NCI-H1092 treated with DMSO at 0.1 percent for 48 hours (cell line): ENCODE measurements around the gene PPP3CA.

ENCODE experiments used
- DNase-seq: peaks from one replicate; lab custom pipeline; 2025; lab: John Stamatoyannopoulos, UW

The PPP3CA gene

GRCh38 chr4:101288365-101289145 lies 58.8 kb downstream of the PPP3CA start:
- no peak for DNase-seq

DNA sequence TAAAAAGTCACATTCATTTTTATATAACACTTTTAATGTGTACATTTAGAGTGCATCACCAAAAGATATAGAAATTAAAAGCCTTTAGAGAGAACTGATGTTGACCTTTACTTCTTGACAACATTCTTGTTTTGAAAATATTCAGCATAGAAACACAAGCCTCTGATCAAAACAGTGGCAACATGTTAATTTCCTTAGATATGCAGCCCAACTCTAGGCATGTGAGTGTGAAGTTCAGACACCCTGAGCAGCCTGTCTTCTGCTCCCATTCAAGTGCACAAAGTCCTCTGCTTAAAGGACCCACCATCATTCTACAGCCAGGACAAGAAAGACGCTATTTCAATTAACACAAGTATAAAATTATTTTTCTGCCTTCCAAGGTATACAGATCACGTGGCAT lies 60.0 kb downstream of the PPP3CA start:
- no peak for DNase-seq

GRCh38 chr4:101286663-101287062 lies 60.7 kb downstream of the PPP3CA start:
- DNase-seq, result no peak

GRCh38 chr4:101285985-101286384 lies 61.3 kb downstream of the PPP3CA start:
- DNase-seq, result no peak

GRCh38 chr4:101284546-101284945 lies 62.8 kb downstream of the PPP3CA start:
- DNase-seq, result no peak

GRCh38 chr4:101283434-101283833 lies 63.9 kb downstream of the PPP3CA start:
- no peak for DNase-seq

GRCh38 chr4:101282076-101282844 lies 65.1 kb downstream of the PPP3CA start:
- DNase-seq, result no peak

DNA sequence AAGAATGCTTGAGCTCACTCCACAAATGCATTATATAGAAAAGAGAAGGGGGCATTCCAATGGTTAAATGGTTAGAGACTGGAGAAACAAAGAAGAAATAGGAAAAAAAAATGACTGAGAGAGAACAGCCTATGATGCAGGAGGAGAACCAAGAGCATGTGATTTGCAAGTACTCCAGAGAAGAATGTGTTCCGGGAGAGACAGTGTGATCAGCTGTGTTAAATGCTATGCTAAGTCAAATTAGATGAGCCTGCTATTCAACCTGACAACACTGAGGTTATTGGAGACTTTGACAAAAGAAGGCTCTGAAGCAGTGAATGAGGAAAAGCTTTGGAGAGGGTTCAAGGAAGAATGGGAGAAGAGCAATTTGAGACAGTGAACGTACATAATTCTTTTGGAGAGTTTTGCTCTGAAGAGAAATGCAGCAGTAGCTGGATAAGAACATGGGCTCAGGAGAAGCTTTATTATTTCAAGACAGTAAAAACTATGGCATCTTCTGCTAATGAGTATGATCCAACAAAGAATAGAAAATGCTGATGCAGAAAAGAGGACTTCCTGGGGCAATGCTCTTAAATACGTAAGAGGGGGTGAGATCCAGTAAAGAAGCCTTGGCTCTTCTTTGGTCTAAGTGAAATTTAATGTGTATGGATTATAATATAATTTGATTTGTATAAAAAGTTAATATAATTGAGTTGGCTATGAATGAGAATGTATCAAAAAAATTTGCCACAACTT lies 66.3 kb downstream of the PPP3CA start:
- no peak for DNase-seq

- no peak for DNase-seq
These were observed 67.9 kb downstream of the PPP3CA start for GRCh38 chr4:101279377-101279871.

DNA sequence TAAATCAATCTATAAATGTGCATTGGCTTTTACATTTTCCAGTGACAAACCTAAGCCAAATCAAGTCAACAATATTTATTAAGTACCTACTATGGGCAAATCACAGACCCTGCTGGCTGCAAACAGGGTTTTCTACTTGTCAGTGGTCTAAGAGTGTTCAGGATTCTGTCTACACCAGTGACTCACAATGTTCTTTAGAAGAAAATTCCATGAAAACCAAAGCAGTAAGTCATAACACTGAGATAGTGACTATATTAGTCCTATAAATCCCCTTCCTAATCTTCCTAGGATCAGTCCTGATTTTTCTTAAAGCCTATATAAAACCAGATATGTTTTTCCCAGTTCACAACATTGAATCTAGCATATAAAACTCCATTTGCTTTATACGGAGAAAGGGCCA lies 69.7 kb downstream of the PPP3CA start:
- DNase-seq, result no peak

GRCh38 chr4:101276661-101277060 lies 70.7 kb downstream of the PPP3CA start:
- no peak for DNase-seq

GRCh38 chr4:101274888-101275752 lies 72.2 kb downstream of the PPP3CA start:
- DNase-seq, result no peak

DNA sequence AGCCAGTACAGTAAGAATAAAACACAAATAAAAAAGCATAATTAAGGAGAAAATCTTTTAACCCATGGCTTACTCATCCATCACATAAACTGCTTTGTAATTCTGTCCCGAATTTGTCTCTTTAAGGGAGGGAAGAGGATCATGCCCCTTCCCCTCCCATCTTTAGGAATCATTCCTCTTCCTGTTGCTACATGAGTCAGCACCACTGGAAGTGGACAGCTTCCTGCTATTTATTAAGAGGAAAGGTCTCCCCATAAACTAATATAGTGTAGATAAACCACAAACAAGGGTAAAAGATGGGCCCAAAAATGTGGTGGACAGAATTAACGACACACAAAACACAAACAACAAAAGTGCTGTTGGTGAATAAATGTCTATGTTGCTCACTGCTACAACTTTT lies 75.8 kb downstream of the PPP3CA start:
- DNase-seq, result no peak

DNA sequence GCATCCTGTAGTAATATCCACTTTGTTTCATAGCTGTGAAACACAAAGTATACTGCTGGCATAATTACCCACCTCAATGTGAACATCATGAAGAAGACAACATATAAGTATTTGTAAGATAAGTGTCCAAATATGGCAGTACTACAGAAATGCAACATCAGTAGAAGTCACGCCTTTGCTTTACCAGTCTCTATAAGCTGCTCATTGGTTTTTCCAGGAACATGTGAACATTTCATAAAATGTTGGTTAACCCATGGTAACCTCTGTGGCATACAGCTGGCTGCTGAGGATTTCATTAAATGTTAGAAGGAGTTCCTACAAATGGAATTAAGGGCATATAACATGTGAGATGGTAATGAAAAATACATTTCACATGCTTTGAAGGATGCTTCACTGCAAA lies 77.6 kb downstream of the PPP3CA start:
- no peak for DNase-seq

DNA sequence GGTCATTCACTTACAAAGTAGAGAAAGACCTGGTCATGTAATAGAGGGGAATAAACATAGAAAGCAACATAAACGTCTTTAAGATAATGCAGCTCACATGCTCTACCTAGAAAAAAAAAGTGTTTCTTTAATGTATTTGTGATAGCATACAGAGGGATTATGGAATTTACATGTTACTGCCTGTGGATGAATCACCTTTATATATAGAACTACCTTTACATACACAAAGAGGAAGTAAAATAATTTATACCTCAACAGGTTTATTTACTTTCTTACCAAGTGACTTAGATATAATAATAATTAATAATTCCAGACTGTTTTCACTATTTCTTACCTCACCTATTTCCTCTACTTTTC lies 81.5 kb downstream of the PPP3CA start:
- DNase-seq, result no peak

GRCh38 chr4:101264993-101265815 lies 82.1 kb downstream of the PPP3CA start:
- DNase-seq, result no peak

- DNase-seq, result no peak
These were observed 82.8 kb downstream of the PPP3CA start for GRCh38 chr4:101264512-101264911.

GRCh38 chr4:101262683-101263082 lies 84.6 kb downstream of the PPP3CA start:
- DNase-seq, result no peak

- no peak for DNase-seq
These were observed 87.5 kb downstream of the PPP3CA start for GRCh38 chr4:101259876-101260275.

- no peak for DNase-seq
These were observed 88.4 kb downstream of the PPP3CA start for GRCh38 chr4:101258883-101259282.

DNA sequence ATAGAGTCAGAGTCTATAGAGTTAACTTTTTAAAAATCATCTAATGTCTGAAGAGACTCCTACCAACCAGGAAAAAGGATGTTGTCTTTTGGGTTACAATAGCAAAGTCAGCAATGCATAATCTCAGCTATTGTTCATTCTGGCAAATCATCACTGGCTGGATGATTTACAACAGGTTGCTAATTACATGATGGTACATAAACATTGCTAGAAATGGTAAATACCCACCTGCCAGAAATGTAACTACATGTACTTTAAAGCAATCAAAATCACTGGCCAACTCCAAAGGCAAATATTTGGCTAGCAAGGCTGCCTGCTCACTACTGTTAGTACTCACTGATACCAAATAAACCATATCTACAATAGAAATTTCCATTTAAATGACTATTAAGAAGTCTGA lies 91.1 kb downstream of the PPP3CA start:
- DNase-seq, result peak; percentile 86
